Upper lobe of right lung (tissue), 1 donor: ENCODE results near the gene ABL2. TPM values are rescaled to one million over a fixed set of nuclear protein-coding genes. Genes with fewer than 3 reads are reported as not detected.
A peak's percentile ranks its signal among the peaks of the same experiment; 100 is the strongest.

Experiments used
- ATAC-seq: fragments of 200-7000 bp; cut with Tn5 transposase; one replicate; pipeline ENCODE4 v1.9.1; 2020; ENCODE audit warnings: mild to moderate bottlenecking, moderate library complexity
- DNase-seq: peaks from one replicate; pipeline ENCODE4 v3.0.0-alpha.2; 2020
- H3K27ac ChIP-seq: fragments of 200-600 bp; one replicate; pipeline ENCODE4 v1.8.0; 2022
- H3K27me3 ChIP-seq: fragments of 200-600 bp; one replicate; pipeline ENCODE4 v1.8.0; 2022; ENCODE audit warnings: mild to moderate bottlenecking
- H3K36me3 ChIP-seq: fragments of 200-600 bp; one replicate; pipeline ENCODE4 v1.8.0; 2022
- H3K4me1 ChIP-seq: fragments of 200-600 bp; one replicate; pipeline ENCODE4 v1.8.0; 2022
- H3K4me3 ChIP-seq: fragments of 200-600 bp; one replicate; pipeline ENCODE4 v1.8.0; 2022; ENCODE audit warnings: mild to moderate bottlenecking
- H3K9me3 ChIP-seq: fragments of 200-600 bp; one replicate; pipeline ENCODE4 v1.8.0; 2022
- intact Hi-C: fragments of 100-400 bp; cut with DNase I; formaldehyde crosslinking; loops from one replicate; pipeline ENCODE4 v1.11.0; 2022
- total RNA-seq: library from RNA; stranded (reverse); fragmentation: NEBNext Ultra II Directional; extraction: Animal tissue kit (Norgen Biotek cat#: 25700); gene quantifications from one replicate; pipeline ENCODE4 v1.2.1, GENCODE V29; 2021
- TF ChIP-seq, protein P1 (sequence below): fragments of 200-600 bp; IDR thresholded peaks from one replicate; pipeline ENCODE4 v1.8.0; 2022; ENCODE audit warnings: antibody characterized with exemption
- donor health status: DM: no; HTN: yes; CAD: no; lungs with severe emphysema.

ABL2 gene
- total RNA-seq, 1 donor from 2014 or later = 32.7 TPM

DNA sequence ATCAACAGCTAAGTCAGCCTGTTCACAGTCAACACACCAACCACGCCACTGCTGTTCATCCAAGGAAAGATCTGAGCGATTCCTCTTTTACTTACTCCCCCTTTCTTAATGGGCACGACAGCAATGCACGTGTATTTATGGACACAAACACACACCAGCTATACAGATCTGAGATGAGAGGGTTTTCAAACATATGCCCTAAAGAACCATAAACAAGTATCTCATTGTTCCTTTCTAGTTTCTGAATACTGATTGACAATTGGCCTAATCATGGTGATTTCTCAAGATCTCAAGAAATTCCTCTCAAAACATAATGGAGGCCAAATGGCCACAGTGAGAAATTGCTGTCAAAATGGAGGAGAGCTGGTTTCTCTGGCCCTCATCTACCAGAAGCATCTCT, 129.6 kb downstream of the ABL2 start:
- Histone ChIP-seq H3K36me3 (peaks cover 33% of the 10 kb centered on the region), H3K4me1 (peaks cover 3% of the 10 kb centered on the region), H3K4me3 (no peak overlapping the region), H3K9me3 (no peaks in the 10 kb centered on the region), H3K27ac (no peak overlapping the region), H3K27me3 (no peaks in the 10 kb centered on the region)
- TF ChIP-seq, protein P1, sequence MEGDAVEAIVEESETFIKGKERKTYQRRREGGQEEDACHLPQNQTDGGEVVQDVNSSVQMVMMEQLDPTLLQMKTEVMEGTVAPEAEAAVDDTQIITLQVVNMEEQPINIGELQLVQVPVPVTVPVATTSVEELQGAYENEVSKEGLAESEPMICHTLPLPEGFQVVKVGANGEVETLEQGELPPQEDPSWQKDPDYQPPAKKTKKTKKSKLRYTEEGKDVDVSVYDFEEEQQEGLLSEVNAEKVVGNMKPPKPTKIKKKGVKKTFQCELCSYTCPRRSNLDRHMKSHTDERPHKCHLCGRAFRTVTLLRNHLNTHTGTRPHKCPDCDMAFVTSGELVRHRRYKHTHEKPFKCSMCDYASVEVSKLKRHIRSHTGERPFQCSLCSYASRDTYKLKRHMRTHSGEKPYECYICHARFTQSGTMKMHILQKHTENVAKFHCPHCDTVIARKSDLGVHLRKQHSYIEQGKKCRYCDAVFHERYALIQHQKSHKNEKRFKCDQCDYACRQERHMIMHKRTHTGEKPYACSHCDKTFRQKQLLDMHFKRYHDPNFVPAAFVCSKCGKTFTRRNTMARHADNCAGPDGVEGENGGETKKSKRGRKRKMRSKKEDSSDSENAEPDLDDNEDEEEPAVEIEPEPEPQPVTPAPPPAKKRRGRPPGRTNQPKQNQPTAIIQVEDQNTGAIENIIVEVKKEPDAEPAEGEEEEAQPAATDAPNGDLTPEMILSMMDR = no peak
- DNase-seq = no peak
- intact Hi-C loops = no loop called here
- ATAC-seq = no peak

DNA sequence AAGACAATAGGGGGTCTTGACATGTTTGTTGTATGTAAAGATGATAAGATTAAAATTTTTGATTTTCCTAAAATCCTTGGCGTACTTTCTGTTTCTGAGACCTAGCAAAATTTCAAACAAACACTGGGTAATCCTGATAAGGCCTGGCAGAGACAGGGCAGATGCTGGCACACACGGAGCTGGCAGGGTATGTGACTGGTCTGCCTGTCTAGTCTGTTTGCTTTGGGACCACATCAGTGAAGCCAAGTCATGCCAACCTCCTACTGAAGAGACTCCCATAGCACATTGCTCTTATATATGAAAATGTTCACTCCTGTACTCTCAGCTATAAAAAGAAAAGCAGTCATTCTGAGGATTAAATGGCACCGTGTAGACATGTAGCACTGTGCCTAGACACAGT, 133.6 kb downstream of the ABL2 start:
- ATAC-seq = no peak
- no peak for DNase-seq
- H3K9me3 ChIP-seq = no peaks in the 10 kb centered on the region
- no peak overlapping the region for H3K27ac ChIP-seq
- intact Hi-C loops = no loop called here
- peaks cover 19% of the 10 kb centered on the region for H3K4me1 ChIP-seq
- no peak overlapping the region for H3K4me3 ChIP-seq
- H3K36me3 ChIP-seq = peaks cover 65% of the 10 kb centered on the region
- H3K27me3 ChIP-seq = no peaks in the 10 kb centered on the region
- TF ChIP-seq, protein P1 = no peak

DNA sequence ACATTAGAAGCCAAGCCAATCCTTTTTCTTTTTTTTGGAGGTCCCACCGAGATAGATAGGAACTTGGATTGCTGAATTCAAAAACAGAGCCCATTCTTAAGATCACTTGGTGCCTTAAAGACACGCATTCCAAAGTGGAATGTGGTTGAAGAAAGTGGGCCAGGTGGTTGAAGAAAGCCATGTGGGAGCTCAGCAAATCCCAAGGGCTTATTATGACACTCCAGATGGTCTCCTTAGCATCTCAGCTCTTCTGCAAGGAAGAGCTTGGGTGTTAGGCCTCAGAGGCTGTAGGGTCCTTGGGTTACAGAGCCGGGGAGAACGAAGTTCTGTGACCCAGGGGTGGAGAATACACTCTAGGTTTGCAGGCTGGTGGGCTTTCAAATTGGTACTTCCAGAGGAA, 134.1 kb downstream of the ABL2 start:
- ATAC-seq (no peak), DNase-seq (no peak)
- Histone ChIP-seq H3K9me3 (no peaks in the 10 kb centered on the region), H3K36me3 (peaks cover 65% of the 10 kb centered on the region), H3K4me3 (no peak overlapping the region), H3K27me3 (no peaks in the 10 kb centered on the region), H3K27ac (no peak overlapping the region), H3K4me1 (peaks cover 19% of the 10 kb centered on the region)
- intact Hi-C loops = no loop called here
- TF ChIP-seq, protein P1 = no peak

DNA sequence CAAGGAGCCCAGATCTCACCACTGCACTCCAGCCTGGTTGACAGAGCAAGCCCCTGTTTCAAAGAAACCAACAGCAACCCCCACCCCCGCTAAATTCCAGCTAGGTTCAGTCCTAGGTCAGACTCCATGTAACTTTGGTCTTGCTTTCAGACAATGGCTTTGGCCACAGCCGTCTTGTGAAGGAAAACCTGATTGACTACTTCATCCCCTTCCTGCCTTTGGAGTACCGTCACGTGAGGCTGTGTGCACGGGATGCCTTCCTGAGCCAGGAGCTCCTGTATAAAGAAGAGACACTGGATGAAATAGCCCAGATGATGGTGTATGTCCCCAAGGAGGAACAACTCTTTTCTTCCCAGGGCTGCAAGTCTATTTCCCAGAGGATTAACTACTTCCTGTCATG, 134.7 kb downstream of the ABL2 start:
- peaks cover 19% of the 10 kb centered on the region for H3K4me1 ChIP-seq
- no peak overlapping the region for H3K27ac ChIP-seq
- H3K27me3 ChIP-seq = no peaks in the 10 kb centered on the region
- peaks cover 65% of the 10 kb centered on the region for H3K36me3 ChIP-seq
- DNase-seq (no peak), ATAC-seq (peak; percentile 32)
- intact Hi-C loops = no loop called here
- H3K4me3 ChIP-seq = no peak overlapping the region
- no peaks in the 10 kb centered on the region for H3K9me3 ChIP-seq
- TF ChIP-seq, protein P1 = no peak

DNA sequence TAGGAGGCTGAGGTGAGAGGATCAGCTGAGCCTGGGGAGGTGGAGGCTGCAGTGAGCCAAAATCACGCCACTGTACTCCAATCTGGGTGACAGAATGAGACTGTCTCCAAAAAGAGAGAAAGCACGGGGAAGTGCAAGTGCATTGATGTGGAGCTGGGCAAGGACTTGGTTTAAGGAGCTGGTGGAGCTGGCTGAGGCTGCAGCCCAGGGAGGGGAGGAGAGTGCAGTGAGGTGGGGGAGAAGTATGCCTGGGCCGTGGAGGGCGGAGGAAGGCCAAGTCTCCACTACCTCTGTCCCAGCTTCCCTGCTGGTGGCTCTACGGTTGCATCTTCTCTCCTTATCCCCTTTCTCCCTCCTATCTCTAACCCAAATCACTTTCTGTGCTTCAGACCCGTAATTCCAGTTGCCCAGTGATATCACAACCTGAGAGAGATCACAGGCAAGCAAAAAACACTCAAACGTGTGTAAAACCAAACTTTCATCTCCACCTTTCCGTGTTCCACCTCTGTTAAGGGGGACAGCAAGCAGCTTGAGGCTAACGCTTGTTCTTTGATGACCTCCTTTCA, 136.5 kb downstream of the ABL2 start:
- ATAC-seq (no peak), DNase-seq (no peak)
- no peak overlapping the region for H3K27ac ChIP-seq
- H3K9me3 ChIP-seq = no peaks in the 10 kb centered on the region
- H3K4me3 ChIP-seq = no peak overlapping the region
- no peaks in the 10 kb centered on the region for H3K27me3 ChIP-seq
- peaks cover 19% of the 10 kb centered on the region for H3K4me1 ChIP-seq
- TF ChIP-seq, protein P1 = no peak
- H3K36me3 ChIP-seq = peaks cover 73% of the 10 kb centered on the region
- intact Hi-C loops = no loop called here

DNA sequence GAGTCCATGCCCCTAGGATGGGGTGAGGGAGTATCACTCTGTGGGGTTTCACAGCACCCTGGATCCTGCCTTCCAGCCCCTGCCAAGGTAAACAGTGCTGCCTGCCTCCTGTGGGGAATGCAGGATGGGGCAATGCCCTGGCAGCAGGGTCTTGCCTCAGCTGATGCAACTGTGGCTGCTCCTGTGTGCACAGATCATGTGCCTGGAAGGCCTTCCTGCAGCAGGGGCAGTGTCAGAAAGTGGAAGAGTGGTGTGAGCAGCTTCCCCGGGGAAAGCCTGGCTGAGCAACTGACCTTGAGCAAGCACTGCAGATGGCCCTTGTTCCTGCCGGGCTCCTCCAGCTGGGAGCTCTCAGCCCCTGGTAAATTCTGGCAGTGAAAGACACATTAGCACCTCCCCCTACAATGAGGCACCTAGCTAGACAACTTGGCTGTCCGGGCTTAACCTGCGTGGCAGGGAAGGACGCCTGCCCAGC, 137.7 kb downstream of the ABL2 start:
- peaks cover 19% of the 10 kb centered on the region for H3K4me1 ChIP-seq
- peak overlapping the region; percentile 24 for H3K27ac ChIP-seq
- H3K4me3 ChIP-seq = no peak overlapping the region
- peak; percentile 80 for DNase-seq
- no peaks in the 10 kb centered on the region for H3K9me3 ChIP-seq
- intact Hi-C loops = no loop called here
- TF ChIP-seq, protein P1 = no peak
- peak; percentile 78 for ATAC-seq
- no peaks in the 10 kb centered on the region for H3K27me3 ChIP-seq
- peaks cover 64% of the 10 kb centered on the region for H3K36me3 ChIP-seq
